ENCODE data around the gene PHAX.

DNA sequence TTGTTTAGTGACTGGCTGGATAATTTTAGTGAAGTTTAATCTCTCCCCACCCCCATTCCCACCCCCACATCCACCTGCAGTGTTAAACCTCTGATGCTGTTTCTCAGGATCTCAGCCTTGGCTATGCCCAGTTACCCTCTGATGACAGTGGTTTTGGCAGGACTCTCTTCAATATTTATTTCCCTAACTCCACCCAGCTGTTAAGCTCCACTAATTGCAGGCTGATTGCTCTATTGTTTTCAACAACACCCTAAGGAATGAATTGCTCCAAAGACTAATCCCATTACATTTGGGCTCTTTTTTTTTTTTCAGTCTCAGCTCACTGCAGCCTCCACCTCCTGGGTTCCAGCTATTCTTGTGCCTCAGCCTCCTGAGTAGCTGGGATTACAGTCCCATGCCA, 46.3 kb downstream of the PHAX start:
- TF ChIP-seq, protein P1, sequence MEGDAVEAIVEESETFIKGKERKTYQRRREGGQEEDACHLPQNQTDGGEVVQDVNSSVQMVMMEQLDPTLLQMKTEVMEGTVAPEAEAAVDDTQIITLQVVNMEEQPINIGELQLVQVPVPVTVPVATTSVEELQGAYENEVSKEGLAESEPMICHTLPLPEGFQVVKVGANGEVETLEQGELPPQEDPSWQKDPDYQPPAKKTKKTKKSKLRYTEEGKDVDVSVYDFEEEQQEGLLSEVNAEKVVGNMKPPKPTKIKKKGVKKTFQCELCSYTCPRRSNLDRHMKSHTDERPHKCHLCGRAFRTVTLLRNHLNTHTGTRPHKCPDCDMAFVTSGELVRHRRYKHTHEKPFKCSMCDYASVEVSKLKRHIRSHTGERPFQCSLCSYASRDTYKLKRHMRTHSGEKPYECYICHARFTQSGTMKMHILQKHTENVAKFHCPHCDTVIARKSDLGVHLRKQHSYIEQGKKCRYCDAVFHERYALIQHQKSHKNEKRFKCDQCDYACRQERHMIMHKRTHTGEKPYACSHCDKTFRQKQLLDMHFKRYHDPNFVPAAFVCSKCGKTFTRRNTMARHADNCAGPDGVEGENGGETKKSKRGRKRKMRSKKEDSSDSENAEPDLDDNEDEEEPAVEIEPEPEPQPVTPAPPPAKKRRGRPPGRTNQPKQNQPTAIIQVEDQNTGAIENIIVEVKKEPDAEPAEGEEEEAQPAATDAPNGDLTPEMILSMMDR (conservative IDR thresholded peaks at IDR 0.05 in 1 of 2, IDR thresholded peaks at IDR 0.05 in 1 of 2; ENCODE audit: extremely low read depth in 1 of 2, insufficient read depth in 1 of 2, low read depth in 1 of 2, low read length in 2 of 2) = no peak
- TF ChIP-seq EZH2 (IDR thresholded peaks at IDR 0.05; ENCODE audit: borderline replicate concordance, low read length) = no peak
